Ishikawa (cell line): ENCODE results near the gene PACS1.

Experiments used
- CEBPB ChIP-seq: IDR thresholded peaks from 2 replicates; pipeline ENCODE4 v1.6.1; 2012
- CREB1 ChIP-seq: IDR thresholded peaks from 2 replicates; pipeline ENCODE4 v1.6.1; 2012; ENCODE audit warnings: low read depth
- EGR1 ChIP-seq: IDR thresholded peaks from 2 replicates; pipeline ENCODE4 v1.6.1; 2012
- EP300 ChIP-seq: IDR thresholded peaks from 2 replicates; pipeline ENCODE4 v1.6.1; 2012; ENCODE audit warnings: borderline replicate concordance
- FOXM1 ChIP-seq: IDR thresholded peaks from 2 replicates; pipeline ENCODE4 v1.6.1; 2012; ENCODE audit warnings: low read depth, borderline replicate concordance
- NFIC ChIP-seq: IDR thresholded peaks from 2 replicates; pipeline ENCODE4 v1.6.1; 2012
- RAD21 ChIP-seq: IDR thresholded peaks from 2 replicates; pipeline ENCODE4 v1.6.1; 2012; ENCODE audit warnings: low read depth
- TAF1 ChIP-seq: IDR thresholded peaks from 2 replicates; pipeline ENCODE4 v1.6.1; 2012; ENCODE audit warnings: low read depth, mild to moderate bottlenecking
- TCF12 ChIP-seq: IDR thresholded peaks from 2 replicates; pipeline ENCODE4 v1.6.1; 2012; ENCODE audit warnings: low read depth
- TEAD4 ChIP-seq: IDR thresholded peaks from 2 replicates; pipeline ENCODE4 v1.6.1; 2012
- YY1 ChIP-seq: IDR thresholded peaks from 2 replicates; pipeline ENCODE4 v1.6.1; 2012; ENCODE audit warnings: low read depth
- ZBTB7A ChIP-seq: IDR thresholded peaks from 2 replicates; pipeline ENCODE4 v1.6.1; 2012; ENCODE audit warnings: low read depth
- TF ChIP-seq, protein P1 (sequence below): IDR thresholded peaks from 2 replicates; pipeline ENCODE4 v1.6.1; 2012; ENCODE audit warnings: low read depth, mild to moderate bottlenecking
- TF ChIP-seq, protein P2 (sequence below): IDR thresholded peaks from 2 replicates; pipeline ENCODE4 v1.6.1; 2012
- TF ChIP-seq, protein P3 (sequence below): IDR thresholded peaks from 2 replicates; pipeline ENCODE4 v1.6.1; 2012

The PACS1 gene

DNA sequence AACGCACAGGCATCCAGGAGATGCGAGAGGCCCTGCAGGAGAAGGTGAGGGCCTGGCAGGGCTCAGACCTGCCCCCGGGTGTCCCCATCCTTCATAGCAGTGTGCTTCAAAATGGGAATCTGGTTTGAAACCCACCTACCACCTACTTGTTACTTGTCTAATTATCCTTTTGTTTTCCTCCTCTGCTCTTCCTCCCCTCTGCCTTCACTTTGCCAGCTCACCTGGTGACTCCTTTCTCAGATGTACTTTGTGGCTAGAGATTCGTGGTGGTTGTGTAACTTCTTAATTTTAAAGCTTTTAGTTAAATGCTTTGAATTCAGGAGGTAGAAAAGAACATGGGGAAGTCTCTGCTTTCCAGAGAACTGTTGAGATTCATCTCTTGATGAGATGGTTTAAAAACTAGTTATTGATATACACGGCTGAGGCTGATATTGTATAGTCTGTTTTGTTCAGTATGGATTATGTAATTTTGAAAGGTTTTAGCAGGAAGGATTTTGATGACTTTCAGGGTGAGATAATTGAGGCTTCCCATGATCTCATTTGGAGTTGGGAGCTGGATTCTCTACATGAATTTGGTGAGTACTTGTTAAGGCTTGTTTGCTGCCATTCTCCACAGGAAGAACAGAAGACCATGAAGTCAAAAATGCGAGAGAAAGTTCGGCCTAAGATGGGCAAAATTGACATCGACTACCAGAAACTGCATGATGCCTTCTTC lies 9.9 kb upstream of the PACS1 start:
- TF ChIP-seq FOXM1 (no peak), TAF1 (no peak), YY1 (no peak), TEAD4 (no peak), NFIC (no peak), RAD21 (no peak), EP300 (no peak), ZBTB7A (no peak), EGR1 (no peak), TCF12 (no peak), CREB1 (no peak), CEBPB (no peak)
- TF ChIP-seq, protein P1, sequence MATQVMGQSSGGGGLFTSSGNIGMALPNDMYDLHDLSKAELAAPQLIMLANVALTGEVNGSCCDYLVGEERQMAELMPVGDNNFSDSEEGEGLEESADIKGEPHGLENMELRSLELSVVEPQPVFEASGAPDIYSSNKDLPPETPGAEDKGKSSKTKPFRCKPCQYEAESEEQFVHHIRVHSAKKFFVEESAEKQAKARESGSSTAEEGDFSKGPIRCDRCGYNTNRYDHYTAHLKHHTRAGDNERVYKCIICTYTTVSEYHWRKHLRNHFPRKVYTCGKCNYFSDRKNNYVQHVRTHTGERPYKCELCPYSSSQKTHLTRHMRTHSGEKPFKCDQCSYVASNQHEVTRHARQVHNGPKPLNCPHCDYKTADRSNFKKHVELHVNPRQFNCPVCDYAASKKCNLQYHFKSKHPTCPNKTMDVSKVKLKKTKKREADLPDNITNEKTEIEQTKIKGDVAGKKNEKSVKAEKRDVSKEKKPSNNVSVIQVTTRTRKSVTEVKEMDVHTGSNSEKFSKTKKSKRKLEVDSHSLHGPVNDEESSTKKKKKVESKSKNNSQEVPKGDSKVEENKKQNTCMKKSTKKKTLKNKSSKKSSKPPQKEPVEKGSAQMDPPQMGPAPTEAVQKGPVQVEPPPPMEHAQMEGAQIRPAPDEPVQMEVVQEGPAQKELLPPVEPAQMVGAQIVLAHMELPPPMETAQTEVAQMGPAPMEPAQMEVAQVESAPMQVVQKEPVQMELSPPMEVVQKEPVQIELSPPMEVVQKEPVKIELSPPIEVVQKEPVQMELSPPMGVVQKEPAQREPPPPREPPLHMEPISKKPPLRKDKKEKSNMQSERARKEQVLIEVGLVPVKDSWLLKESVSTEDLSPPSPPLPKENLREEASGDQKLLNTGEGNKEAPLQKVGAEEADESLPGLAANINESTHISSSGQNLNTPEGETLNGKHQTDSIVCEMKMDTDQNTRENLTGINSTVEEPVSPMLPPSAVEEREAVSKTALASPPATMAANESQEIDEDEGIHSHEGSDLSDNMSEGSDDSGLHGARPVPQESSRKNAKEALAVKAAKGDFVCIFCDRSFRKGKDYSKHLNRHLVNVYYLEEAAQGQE, result no peak
- TF ChIP-seq, protein P2, sequence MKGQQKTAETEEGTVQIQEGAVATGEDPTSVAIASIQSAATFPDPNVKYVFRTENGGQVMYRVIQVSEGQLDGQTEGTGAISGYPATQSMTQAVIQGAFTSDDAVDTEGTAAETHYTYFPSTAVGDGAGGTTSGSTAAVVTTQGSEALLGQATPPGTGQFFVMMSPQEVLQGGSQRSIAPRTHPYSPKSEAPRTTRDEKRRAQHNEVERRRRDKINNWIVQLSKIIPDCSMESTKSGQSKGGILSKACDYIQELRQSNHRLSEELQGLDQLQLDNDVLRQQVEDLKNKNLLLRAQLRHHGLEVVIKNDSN, result no peak
- TF ChIP-seq, protein P3, sequence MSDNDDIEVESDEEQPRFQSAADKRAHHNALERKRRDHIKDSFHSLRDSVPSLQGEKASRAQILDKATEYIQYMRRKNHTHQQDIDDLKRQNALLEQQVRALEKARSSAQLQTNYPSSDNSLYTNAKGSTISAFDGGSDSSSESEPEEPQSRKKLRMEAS, result no peak

DNA sequence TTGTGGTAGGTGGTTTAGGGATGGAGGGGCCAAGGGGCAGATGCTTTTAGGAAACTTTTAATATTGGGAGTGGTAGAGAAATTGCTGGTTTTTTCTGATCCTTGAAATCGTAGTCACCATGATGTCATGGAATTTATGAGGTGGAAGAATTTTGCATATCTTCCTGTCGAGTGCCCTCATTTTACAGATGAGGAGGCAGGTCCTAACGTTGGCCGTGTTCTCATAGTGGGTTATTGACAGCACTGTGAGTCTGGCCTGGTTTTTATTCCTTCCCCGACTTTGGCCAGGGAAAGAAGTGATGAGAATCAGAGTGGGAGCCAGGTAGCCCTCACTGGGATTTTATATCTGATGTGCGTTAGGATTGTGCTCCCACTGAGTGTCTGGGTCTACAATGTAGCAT lies 8.8 kb upstream of the PACS1 start:
- TF ChIP-seq, protein P2, result no peak
- TF ChIP-seq TCF12 (no peak), TEAD4 (no peak), FOXM1 (no peak), NFIC (no peak), TAF1 (no peak)
- TF ChIP-seq, protein P1, result no peak

DNA sequence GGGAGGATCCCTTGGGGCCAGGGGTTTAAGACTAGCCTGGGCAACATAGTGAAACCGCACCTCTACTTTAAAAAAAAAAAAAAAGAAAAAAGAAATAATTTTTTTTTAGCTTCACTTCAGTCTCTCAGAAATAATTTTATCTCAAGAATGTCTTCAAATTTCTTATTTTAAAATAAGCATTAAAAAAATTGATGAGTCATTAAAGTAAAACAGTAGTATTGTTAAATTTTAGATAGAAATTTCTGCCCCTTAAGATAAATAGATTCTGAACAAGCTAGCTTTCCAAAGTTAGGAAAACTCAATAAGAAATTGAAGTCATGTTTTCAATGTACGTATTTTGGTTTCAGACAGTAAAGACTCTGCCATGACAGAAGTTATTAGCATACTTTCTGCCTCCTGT lies 7.7 kb upstream of the PACS1 start:
- no peak for TF ChIP-seq EP300
- TF ChIP-seq YY1, result no peak
- no peak for TF ChIP-seq TEAD4
- TF ChIP-seq, protein P2, result no peak
- no peak for TF ChIP-seq CREB1
- TF ChIP-seq TCF12, result no peak
- TF ChIP-seq RAD21, result no peak
- TF ChIP-seq ZBTB7A, result no peak
- no peak for TF ChIP-seq EGR1
- TF ChIP-seq, protein P1, result no peak
- TF ChIP-seq, protein P3, result no peak
- no peak for TF ChIP-seq NFIC
- TF ChIP-seq CEBPB, result no peak
- TF ChIP-seq FOXM1, result no peak
- TF ChIP-seq TAF1, result no peak

DNA sequence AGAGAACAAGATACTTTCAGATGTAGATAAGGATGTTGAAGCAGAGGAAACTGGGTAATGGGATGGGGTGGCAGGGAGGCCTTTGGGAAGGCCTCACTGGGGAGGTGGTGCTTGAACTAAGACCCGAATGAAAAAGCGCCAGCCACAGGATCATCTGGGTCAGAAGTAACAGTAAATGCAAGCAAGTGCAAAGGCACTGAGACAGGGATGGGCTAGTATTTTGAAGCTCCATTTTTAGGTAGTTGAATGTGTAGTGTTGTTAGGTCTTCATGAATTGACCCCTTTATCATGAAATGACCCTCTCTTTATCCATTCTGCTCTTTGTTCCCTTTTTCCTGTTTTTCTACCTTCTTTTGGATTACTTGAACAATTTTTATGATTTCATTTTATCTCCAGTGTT lies 6.2 kb upstream of the PACS1 start:
- TF ChIP-seq EP300 (no peak), TAF1 (no peak), TEAD4 (no peak), NFIC (no peak), TCF12 (no peak), CREB1 (no peak), CEBPB (no peak), EGR1 (no peak), RAD21 (no peak), FOXM1 (no peak), YY1 (no peak), ZBTB7A (no peak)
- TF ChIP-seq, protein P2, result no peak
- TF ChIP-seq, protein P3, result no peak
- TF ChIP-seq, protein P1, result no peak
